Mucosa of descending colon (tissue), 3 donors: ENCODE results near the gene ZWILCH. TPM values are rescaled to one million over a fixed set of nuclear protein-coding genes. Genes with fewer than 3 reads are reported as not detected.
"Not testable (repeated sequence)": the region's sequence is repeated elsewhere in the genome, so short reads cannot be mapped to it uniquely, and the experiment has no call there.

ENCODE experiments used
- ATAC-seq: fragments of 200-7000 bp; cut with Tn5 transposase; one replicate; pipeline ENCODE4 v1.9.1; 2020; ENCODE audit warnings: mild to moderate bottlenecking, moderate library complexity
- DNase-seq, 3 donors: peaks; one replicate each; pipeline ENCODE4 v3.0.0-alpha.2; 2020
- H3K36me3 ChIP-seq: fragments of 200-600 bp; one replicate; pipeline ENCODE4 v1.8.0; 2021; ENCODE audit warnings: low read depth, mild to moderate bottlenecking
- H3K4me1 ChIP-seq: fragments of 200-600 bp; one replicate; pipeline ENCODE4 v1.8.0; 2021; ENCODE audit warnings: low read depth, mild to moderate bottlenecking
- H3K4me3 ChIP-seq: fragments of 200-600 bp; one replicate; pipeline ENCODE4 v1.8.0; 2021; ENCODE audit warnings: mild to moderate bottlenecking
- H3K9me3 ChIP-seq: fragments of 200-600 bp; one replicate; pipeline ENCODE4 v1.8.0; 2021; ENCODE audit warnings: mild to moderate bottlenecking
- CTCF ChIP-seq: fragments of 200-600 bp; IDR thresholded peaks from one replicate; pipeline ENCODE4 v1.8.0; 2022; ENCODE audit warnings: antibody characterized with exemption, mild to moderate bottlenecking
- intact Hi-C, 2 donors: fragments of 100-400 bp; cut with DNase I in 1 of 2; cut with micrococcal nuclease in 1 of 2; formaldehyde crosslinking; loops; one replicate each; pipeline versions ENCODE4 v1.11.0 to v1.11.1; 2022; cut with DNase I, micrococcal nuclease
- total RNA-seq, 3 donors: library from RNA; stranded (reverse); fragmentation: NEBNext Ultra II Directional in 2 of 3; extraction: Animal tissue kit (Norgen Biotek cat#: 25700) in 2 of 3; gene quantifications; one replicate each; pipeline versions ENCODE4 v1.2.1 to v1.2.4, GENCODE V29; 2021 to 2023
- donor health status: DM: no; HTN: no; CAD: no; lungs with moderate emphysema.
- donor health status: DM: no; HTN: no; CAD: no.
- donor health status: DM: no; HTN: yes; CAD: no.

The ZWILCH gene
- total RNA-seq, 3 donors from 2014 or later = 4.8 to 11.7 (median 5.8) TPM

DNA sequence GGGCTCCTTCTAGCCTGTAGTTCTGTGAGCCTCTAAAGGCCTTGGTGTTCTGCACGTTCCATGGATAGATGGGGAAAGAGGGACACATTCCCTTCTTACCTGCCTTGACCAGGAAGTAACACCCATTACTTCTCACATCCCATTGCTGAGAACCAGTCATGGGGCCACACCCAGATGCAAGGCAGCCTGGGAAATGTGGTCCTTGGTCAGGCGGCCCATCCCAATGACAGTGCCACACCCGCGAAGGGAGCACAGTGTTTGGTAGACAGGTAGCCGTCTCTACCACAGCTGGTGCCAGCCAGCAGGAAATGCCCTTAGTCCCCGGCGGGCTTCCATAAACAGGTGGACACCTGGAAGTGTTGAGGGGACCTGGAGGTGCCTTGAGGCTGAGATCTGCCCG is 83.8 kb downstream of the ZWILCH start:
- TF ChIP-seq CTCF = no peak
- Histone ChIP-seq H3K4me3 (no peak overlapping the region), H3K9me3 (no peaks in the 10 kb centered on the region), H3K4me1 (no peaks in the 10 kb centered on the region), H3K36me3 (no peaks in the 10 kb centered on the region)
- peak; percentile 72 for ATAC-seq
- peak in 1 of 3 donors; percentile 21 for DNase-seq
- intact Hi-C loops = no loop called here

GRCh38 chr15:66589429-66589828 is 84.3 kb downstream of the ZWILCH start:
- H3K9me3 ChIP-seq, intact Hi-C loops, ATAC-seq: not testable (repeated sequence)

GRCh38 chr15:66590435-66590834 is 85.3 kb downstream of the ZWILCH start:
- Histone ChIP-seq H3K36me3 (no peaks in the 10 kb centered on the region), H3K4me3 (no peak overlapping the region), H3K4me1 (no peaks in the 10 kb centered on the region), H3K9me3 (no peaks in the 10 kb centered on the region)
- DNase-seq = no peak
- intact Hi-C loops = no loop called here
- no peak for TF ChIP-seq CTCF
- no peak for ATAC-seq

More at GRCh38 chr15:66589429-66589828, 84.3 kb downstream of the ZWILCH start:
- H3K4me3 ChIP-seq, H3K36me3 ChIP-seq, H3K4me1 ChIP-seq, DNase-seq: not testable (repeated sequence)

GRCh38 chr15:66591322-66591862 is 86.3 kb downstream of the ZWILCH start:
- intact Hi-C loops = no loop called here

DNA sequence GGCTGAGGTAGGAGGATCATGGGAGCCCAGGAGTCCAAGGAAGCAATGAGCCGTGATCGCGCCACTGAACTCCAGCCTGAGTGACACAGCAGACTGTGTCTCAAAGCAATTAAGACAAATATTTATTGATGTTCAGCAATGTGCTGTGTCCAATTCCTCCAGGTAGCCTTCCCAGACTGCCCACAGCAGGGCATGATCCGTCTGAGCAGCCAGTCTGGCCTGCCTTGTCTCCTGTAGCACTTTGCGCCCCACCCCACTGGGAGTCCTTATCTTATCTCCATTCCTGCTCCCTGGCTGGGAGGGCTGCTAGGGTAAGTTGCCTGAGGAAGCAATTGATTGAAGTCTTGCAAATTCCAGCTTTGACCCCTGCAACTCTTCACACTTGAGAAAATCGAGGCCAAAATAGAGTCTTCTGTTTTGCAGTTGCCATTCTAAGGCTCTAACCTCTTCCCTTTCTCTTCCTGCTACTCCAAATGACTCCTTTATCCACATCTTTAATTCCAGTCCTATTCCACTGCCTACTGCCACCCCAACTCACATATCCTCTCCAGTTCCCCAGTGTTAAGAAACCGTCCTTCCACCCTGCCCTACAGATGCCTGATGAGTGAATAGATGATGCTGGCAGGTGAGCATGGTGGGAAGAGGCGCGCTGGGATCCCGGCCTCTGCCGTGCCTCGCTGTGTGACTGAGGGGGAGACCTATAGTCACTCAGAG is 87.5 kb downstream of the ZWILCH start:
- Histone ChIP-seq H3K36me3 (no peaks in the 10 kb centered on the region), H3K4me3 (no peak overlapping the region), H3K9me3 (no peaks in the 10 kb centered on the region), H3K4me1 (no peaks in the 10 kb centered on the region)
- DNase-seq = peak in 1 of 3 donors; percentile 31
- intact Hi-C loops = no loop called here
- ATAC-seq = peak; percentile 50
- TF ChIP-seq CTCF = no peak

More at GRCh38 chr15:66591322-66591862, 86.3 kb downstream of the ZWILCH start:
- Histone ChIP-seq H3K4me3 (no peak overlapping the region), H3K9me3 (no peaks in the 10 kb centered on the region), H3K36me3 (no peaks in the 10 kb centered on the region), H3K4me1 (no peaks in the 10 kb centered on the region)
- ATAC-seq (no peak), DNase-seq (no peak)
- no peak for TF ChIP-seq CTCF

- DNase-seq (no peak), ATAC-seq (no peak)
Observed at GRCh38 chr15:66593219-66593780, 88.2 kb downstream of the ZWILCH start.

More at GRCh38 chr15:66593219-66593780, 88.2 kb downstream of the ZWILCH start:
- intact Hi-C loops = no loop called here
- H3K4me3 ChIP-seq = no peak overlapping the region
- TF ChIP-seq CTCF = no peak
- no peaks in the 10 kb centered on the region for H3K4me1 ChIP-seq
- no peaks in the 10 kb centered on the region for H3K36me3 ChIP-seq
- no peaks in the 10 kb centered on the region for H3K9me3 ChIP-seq
